Fibroblast of mammary gland (primary cell): Measurements from ENCODE around the gene BEGAIN.

Experiments
- DNase-seq: peaks from one replicate; pipeline ENCODE4 v3.0.0-alpha.2; 2010; ENCODE audit warnings: low read depth
- H3K4me3 ChIP-seq: 2 replicates; pipeline ENCODE4 v1.5.1; 2011; ENCODE audit warnings: low read depth, mild to moderate bottlenecking, low read length, moderate library complexity; ENCODE audit not compliant: control insufficient read depth
- CTCF ChIP-seq: conservative IDR thresholded peaks from 2 replicates; pipeline ENCODE4 v1.5.1; 2011; ENCODE audit warnings: low read depth, low read length, inconsistent platforms; ENCODE audit not compliant: control insufficient read depth, insufficient read depth

The BEGAIN gene

GRCh38 chr14:100567877-100568163 is 19.4 kb downstream of the BEGAIN start:
- H3K4me3 ChIP-seq = no peak overlapping the region
- no peak for DNase-seq
- no peak for TF ChIP-seq CTCF

- no peak for DNase-seq
- no peak overlapping the region for H3K4me3 ChIP-seq
- no peak for TF ChIP-seq CTCF
Observed at GRCh38 chr14:100567009-100567876, 20.0 kb downstream of the BEGAIN start.

GRCh38 chr14:100566586-100566985 is 20.6 kb downstream of the BEGAIN start:
- no peak for DNase-seq
- H3K4me3 ChIP-seq = no peak overlapping the region
- TF ChIP-seq CTCF = no peak

- no peak overlapping the region for H3K4me3 ChIP-seq
- DNase-seq = no peak
- TF ChIP-seq CTCF = no peak
Observed at GRCh38 chr14:100566119-100566518, 21.1 kb downstream of the BEGAIN start.

GRCh38 chr14:100565650-100566049 is 21.6 kb downstream of the BEGAIN start:
- no peak for TF ChIP-seq CTCF
- DNase-seq = no peak
- no peak overlapping the region for H3K4me3 ChIP-seq

GRCh38 chr14:100564512-100564911 is 22.7 kb downstream of the BEGAIN start:
- TF ChIP-seq CTCF = no peak
- DNase-seq = no peak
- no peak overlapping the region for H3K4me3 ChIP-seq
